GM04503 (cell line): Measurements from ENCODE around the gene TMPRSS5.

ENCODE experiments used
- DNase-seq: peaks from one replicate; pipeline ENCODE4 v3.0.0-alpha.2; 2012; ENCODE audit warnings: low read depth

TMPRSS5 gene

GRCh38 chr11:113667801-113668200, 38.3 kb downstream of the TMPRSS5 start:
- DNase-seq, result no peak

- no peak for DNase-seq
Observed at GRCh38 chr11:113666584-113666983, 39.5 kb downstream of the TMPRSS5 start.

- no peak for DNase-seq
Observed at GRCh38 chr11:113664981-113665710, 41.0 kb downstream of the TMPRSS5 start.

- peak; percentile 31 for DNase-seq
Observed at GRCh38 chr11:113664069-113664980, 41.8 kb downstream of the TMPRSS5 start.

GRCh38 chr11:113663567-113663966, 42.5 kb downstream of the TMPRSS5 start:
- no peak for DNase-seq

DNA sequence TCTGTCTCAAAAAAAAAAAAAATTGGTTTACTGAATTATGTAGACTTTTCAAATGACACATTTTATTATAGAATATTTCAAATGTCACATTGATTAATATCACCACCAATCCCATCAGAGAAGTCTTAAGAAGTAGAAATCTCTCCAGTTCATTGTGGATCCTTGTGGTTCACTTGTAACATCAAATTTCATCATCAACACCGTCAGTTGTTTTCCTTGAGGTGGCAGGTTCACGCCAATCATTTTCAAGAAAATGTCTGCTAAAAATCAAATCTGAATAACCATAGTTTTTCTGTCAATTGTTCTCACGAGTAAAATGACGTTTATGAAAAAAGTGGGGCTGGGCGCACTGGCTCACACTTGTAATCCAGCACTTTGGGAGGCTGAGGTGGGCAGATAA, 50.3 kb downstream of the TMPRSS5 start:
- no peak for DNase-seq

GRCh38 chr11:113651023-113651422, 55.1 kb downstream of the TMPRSS5 start:
- no peak for DNase-seq

DNA sequence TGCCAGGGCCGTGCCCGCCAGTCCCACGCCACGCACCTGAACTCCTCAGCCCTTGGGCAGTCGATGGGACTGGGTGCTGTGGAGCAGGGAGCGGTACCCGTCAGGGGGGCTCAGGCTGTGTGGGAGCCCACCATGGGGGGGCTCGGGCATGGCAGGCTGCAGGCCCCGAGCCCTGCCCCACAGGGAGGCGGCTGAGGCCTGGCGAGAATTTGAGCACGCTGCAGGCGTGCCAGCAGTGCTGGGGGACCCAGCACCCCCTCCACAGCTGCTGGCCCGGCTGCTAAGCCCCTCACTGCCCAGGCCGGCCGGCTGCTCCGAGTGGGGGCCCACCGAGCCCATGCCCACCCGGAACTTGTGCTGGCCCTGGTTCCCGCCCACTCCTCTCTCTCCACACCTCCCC, 56.8 kb downstream of the TMPRSS5 start:
- no peak for DNase-seq

DNA sequence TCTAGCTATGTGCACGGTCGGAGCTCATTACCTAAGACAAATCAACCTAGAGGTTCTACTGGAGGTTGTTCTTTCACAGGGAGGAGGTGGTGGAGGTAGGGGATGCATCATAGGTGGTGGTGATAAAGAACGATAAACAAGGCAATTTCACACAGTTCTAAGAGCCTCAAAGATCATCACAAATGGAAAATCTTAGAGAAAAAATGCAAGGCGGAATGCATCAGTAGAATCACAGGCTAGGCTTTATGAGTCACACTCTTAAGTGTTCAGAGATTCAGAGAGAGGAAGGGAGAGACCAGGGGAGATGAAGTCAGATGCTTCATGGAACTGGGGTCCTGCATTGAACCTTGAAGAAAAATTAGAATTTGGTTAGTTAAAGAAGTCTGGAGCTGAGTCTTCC, 58.3 kb downstream of the TMPRSS5 start:
- DNase-seq, result no peak

DNA sequence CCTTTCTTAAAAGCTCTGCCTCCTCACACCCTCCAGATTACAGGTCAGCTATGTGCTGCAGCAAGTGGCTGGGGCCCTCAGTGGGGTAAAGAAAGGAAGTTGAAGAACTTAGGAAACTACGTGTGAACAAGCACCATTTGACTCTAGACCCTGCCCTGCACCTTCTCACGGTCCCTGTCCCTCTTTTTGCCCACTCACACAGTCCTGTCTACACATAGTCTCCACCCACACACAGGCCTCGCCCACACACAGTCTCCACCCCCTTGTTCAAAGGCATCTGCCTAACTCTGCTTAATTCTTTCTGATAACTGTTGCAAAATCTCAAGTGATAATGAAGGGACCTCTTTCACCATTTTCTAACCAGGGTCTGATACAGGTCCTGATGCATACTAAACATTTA, 59.0 kb downstream of the TMPRSS5 start:
- DNase-seq, result no peak

DNA sequence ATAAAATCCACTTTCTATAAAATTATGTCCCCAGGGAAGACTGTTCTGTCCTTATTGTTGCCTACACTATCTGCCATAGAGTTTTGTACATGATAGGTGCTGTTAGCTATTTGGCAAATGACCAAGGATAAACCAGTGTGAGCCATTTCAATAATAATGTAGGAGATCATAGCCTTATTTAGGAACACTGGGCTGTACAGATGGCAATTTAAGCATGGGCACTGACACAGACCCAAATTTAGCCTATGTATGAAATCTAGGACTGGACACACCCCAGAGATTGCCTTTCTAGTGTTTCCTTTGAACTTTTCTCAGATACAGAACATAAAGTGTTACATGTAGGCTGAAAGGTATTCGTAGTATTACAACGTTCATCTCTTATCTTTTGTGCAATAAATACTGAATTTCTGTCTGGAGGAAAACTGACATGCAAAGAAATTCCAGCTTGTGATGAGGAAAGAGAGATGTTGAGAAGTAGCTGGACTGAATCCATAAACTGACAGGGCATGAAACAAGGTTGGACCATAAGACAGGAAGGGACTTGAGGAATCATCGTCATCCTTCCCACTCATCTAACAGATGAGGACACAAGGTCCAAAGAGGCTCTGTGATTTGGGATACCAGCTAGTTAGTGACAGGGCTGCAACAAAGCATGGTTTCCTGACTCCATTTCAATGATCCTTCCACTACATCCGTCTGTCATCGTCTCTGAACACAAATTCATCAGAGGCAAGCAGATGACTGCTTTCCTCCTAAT, 60.3 kb downstream of the TMPRSS5 start:
- no peak for DNase-seq

DNA sequence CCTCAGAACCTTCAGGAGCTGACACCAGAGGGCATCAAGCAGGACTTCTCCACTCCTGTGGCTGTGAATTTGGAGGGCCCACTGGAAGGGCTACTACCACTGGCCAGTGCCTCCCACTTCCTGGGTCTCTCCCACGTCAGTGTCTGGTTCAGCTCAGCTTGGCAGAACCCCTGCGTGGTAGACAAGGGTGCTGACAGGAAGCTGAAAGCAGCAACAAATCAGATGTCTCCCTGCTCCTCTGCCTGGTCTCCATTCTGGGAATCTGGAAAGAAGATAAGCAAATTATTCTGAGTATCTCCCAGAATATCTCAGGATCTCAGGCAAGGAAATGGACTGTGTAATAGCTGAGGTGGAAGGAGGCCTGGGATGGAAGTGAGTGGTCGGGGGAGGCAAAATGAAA, 61.5 kb downstream of the TMPRSS5 start:
- DNase-seq, result no peak

GRCh38 chr11:113643701-113644100, 62.4 kb downstream of the TMPRSS5 start:
- DNase-seq, result no peak

GRCh38 chr11:113643006-113643585, 63.0 kb downstream of the TMPRSS5 start:
- no peak for DNase-seq

- DNase-seq, result no peak
Observed at GRCh38 chr11:113642090-113642489, 64.0 kb downstream of the TMPRSS5 start.

- no peak for DNase-seq
Observed at GRCh38 chr11:113638376-113638775, 67.7 kb downstream of the TMPRSS5 start.

GRCh38 chr11:113637636-113638035, 68.5 kb downstream of the TMPRSS5 start:
- DNase-seq, result no peak
